Progenitor cell of endocrine pancreas (in vitro differentiated cells): Measurements from ENCODE around the gene OSBPL9. TPM values are rescaled to one million over a fixed set of nuclear protein-coding genes. Genes with fewer than 3 reads are reported as not detected.

Experiments
- DNase-seq: peaks from one replicate; pipeline ENCODE4 v3.0.0; 2021; ENCODE audit warnings: low spot score; ENCODE audit not compliant: unreplicated experiment
- H3K27ac Mint-ChIP-seq: 2 replicates; pipeline ENCODE4 v1.8.0; 2021; ENCODE audit warnings: mild to moderate bottlenecking, moderate library complexity, mixed read lengths
- H3K27me3 Mint-ChIP-seq: 2 replicates; pipeline ENCODE4 v1.8.0; 2021; ENCODE audit warnings: mixed read lengths
- H3K36me3 Mint-ChIP-seq: 2 replicates; pipeline ENCODE4 v1.8.0; 2022; ENCODE audit warnings: mixed read lengths; ENCODE audit not compliant: insufficient read depth
- H3K4me1 Mint-ChIP-seq: 2 replicates; pipeline ENCODE4 v1.8.0; 2021; ENCODE audit warnings: low read depth, mixed read lengths
- H3K4me3 Mint-ChIP-seq: 2 replicates; pipeline ENCODE4 v1.8.0; 2021; ENCODE audit warnings: low read depth, mild to moderate bottlenecking, moderate library complexity, mixed read lengths
- H3K9me3 Mint-ChIP-seq: 2 replicates; pipeline ENCODE4 v1.8.0; 2021; ENCODE audit warnings: low read depth, mixed read lengths
- CTCF ChIP-seq: fragments of 200-600 bp; sonication (generic); IDR thresholded peaks from one replicate; pipeline ENCODE4 v1.5.0; 2021; ENCODE audit warnings: antibody characterized with exemption, mild to moderate bottlenecking; ENCODE audit not compliant: unreplicated experiment
- total RNA-seq: library from RNA; stranded (reverse); gene quantifications from 2 replicates; pipeline ENCODE4 v1.2.1, GENCODE V29; 2021

OSBPL9 gene
- total RNA-seq, 1 donor from 2014 or later = 138 TPM

GRCh38 chr1:51669272-51669671 lies 52.4 kb downstream of the OSBPL9 start:
- no peak for DNase-seq
- Mint-ChIP-seq H3K27ac (peak overlapping the region; percentile 86), H3K27me3 (no peaks in the 10 kb centered on the region), H3K9me3 (no peaks in the 10 kb centered on the region), H3K4me3 (peak overlapping the region; percentile 7), H3K36me3 (peaks cover under 1% of the 10 kb centered on the region), H3K4me1 (peaks cover 33% of the 10 kb centered on the region)
- TF ChIP-seq CTCF = no peak

- no peaks in the 10 kb centered on the region for H3K9me3 Mint-ChIP-seq
Measured at GRCh38 chr1:51669816-51670215, 52.9 kb downstream of the OSBPL9 start.

GRCh38 chr1:51671527-51672325 lies 54.8 kb downstream of the OSBPL9 start:
- Mint-ChIP-seq H3K27me3 (no peaks in the 10 kb centered on the region), H3K36me3 (peaks cover 2% of the 10 kb centered on the region), H3K4me3 (no peak overlapping the region), H3K9me3 (no peaks in the 10 kb centered on the region), H3K27ac (no peak overlapping the region), H3K4me1 (peaks cover 22% of the 10 kb centered on the region)
- no peak for TF ChIP-seq CTCF
- DNase-seq = no peak

More at GRCh38 chr1:51669816-51670215, 52.9 kb downstream of the OSBPL9 start:
- Mint-ChIP-seq H3K27me3 (no peaks in the 10 kb centered on the region), H3K4me1 (peaks cover 30% of the 10 kb centered on the region), H3K4me3 (peak overlapping the region; percentile 7), H3K27ac (peak overlapping the region; percentile 86), H3K36me3 (peaks cover 2% of the 10 kb centered on the region)
- no peak for DNase-seq
- no peak for TF ChIP-seq CTCF

- peaks cover 2% of the 10 kb centered on the region for H3K36me3 Mint-ChIP-seq
- no peak for DNase-seq
- H3K27ac Mint-ChIP-seq = no peak overlapping the region
- H3K9me3 Mint-ChIP-seq = no peaks in the 10 kb centered on the region
- no peak overlapping the region for H3K4me3 Mint-ChIP-seq
- no peak for TF ChIP-seq CTCF
- peaks cover 15% of the 10 kb centered on the region for H3K4me1 Mint-ChIP-seq
- no peaks in the 10 kb centered on the region for H3K27me3 Mint-ChIP-seq
Measured at GRCh38 chr1:51673279-51673678, 56.4 kb downstream of the OSBPL9 start.

GRCh38 chr1:51675177-51675780 lies 58.4 kb downstream of the OSBPL9 start:
- no peaks in the 10 kb centered on the region for H3K27me3 Mint-ChIP-seq
- H3K4me1 Mint-ChIP-seq = peaks cover 3% of the 10 kb centered on the region
- H3K9me3 Mint-ChIP-seq = no peaks in the 10 kb centered on the region
- H3K36me3 Mint-ChIP-seq = peaks cover 2% of the 10 kb centered on the region
- DNase-seq = no peak
- no peak overlapping the region for H3K27ac Mint-ChIP-seq
- H3K4me3 Mint-ChIP-seq = no peak overlapping the region
- no peak for TF ChIP-seq CTCF
